NCI-H1694 treated with DMSO at 0.1 percent for 48 hours (cell line): ENCODE data around the gene FYN.

Source experiments
- DNase-seq: peaks from one replicate; lab custom pipeline; 2025; lab: John Stamatoyannopoulos, UW

The FYN gene

DNA sequence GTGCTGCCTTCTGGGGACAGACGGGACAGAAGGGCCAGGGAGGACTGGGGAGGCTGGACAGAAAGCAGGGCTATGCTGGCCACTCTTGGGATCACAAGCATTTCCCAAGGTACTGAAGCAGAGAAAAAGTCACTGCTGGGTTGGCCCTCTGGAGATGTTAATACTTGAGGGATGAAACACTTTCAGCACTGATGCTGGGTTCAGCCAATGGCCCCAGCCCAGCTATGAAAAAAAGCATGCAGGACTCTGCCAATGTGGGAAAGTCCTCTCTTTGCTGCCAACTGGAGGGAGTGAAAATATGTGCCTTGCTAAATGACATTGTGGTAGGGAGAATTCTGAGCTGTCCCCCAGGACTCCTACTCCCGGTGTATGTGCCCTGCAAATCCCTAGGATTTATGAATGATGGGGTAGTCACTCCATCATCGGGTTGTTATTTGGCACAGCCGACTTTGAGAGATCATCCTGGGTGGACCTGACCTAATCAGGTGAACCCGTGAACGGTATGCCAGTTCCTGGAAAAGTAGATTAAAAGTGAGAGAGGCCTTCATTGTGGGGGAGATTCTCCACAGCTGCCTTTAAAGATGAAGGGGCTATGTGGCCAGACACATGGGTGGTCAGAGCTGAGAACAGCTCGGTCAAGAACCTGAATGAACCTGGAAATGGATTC lies 147.7 kb downstream of the FYN start:
- no peak for DNase-seq

DNA sequence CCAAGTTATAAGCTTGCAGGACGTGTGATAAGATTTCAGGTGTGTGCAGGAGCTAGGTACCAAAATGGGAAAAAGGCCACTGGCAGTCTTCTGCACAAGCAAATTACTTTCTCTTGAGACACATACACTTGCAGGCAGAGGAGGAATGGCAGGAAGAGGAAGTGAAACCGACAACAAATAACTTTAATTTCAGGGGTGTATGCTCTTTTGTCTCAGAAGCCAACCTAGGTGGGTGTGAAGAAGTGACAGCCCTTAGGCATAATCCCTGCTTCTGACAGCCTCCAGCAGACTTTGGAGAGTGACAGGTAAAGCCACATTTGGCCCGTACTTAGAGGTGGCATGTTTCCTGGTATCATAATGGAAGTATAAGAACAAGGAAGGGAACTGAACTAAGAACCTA lies 148.7 kb downstream of the FYN start:
- DNase-seq: no peak

DNA sequence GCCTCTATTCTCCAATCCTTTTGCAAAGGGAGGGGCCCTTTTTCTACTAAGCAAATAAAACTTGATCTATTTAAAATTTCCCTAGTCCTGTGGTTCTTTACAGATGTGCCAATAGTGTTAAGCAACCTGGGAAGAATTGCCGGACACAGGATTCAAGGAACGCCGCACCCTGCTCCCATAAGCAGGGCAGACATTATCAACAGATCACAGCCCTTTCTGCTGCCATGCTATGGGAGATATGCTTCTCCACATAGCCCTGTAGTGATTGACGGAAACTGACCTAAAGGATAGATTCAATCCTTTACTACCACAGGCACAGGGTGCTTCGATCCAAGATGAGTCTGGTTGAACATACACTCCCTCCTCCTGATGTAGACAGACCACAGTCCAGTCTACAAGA lies 149.2 kb downstream of the FYN start:
- DNase-seq: no peak

DNA sequence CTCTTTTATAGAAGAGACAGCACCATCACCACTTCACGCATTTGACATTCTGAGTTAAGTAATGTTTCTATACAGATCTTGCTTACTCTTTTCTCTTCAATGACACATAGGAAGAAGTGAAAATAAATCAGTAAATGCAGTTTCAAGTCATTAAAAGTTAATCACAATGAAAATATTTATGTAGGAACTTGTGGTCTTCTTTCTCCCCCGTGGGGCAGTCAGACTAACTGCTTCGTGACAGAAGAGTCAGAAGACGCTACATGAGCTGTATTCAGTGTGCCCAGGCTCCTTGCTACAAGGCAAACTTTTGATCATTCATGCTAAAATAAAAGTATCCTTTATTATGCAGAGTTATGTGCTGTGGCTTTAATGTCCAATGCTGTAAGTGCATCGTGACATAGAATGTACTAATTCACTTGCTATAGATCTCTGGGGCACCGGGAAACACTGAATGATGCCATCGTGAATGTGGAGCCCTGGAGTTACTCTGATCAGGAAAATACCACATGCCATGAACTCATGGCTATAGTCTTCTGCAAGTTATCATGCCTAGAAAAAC lies 149.8 kb downstream of the FYN start:
- no peak for DNase-seq

DNA sequence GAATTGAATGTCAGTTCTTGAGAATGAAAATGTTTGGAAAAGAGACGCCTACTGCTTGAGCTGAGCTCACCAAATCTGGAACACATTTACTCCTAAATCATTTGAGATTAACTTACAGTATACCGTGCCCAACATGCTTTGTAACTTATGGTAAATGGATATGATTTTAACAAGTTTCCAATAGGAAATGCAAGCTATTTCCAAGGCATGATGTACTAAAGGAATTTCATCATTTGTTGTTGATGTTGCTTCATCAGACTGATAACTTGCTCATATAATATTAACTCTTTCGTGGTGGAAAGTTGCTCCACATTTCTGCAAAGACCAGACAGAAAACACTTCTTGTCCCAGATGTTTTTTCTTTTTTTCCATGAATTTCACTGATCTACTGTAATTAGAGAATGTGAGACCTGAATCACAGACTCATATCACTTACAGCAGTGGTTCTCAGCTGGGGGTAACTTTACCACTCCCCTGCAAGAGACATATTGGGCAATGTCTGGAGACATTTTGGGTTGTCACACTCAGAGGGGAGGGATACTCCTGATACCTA lies 151.0 kb downstream of the FYN start:
- DNase-seq: no peak

DNA sequence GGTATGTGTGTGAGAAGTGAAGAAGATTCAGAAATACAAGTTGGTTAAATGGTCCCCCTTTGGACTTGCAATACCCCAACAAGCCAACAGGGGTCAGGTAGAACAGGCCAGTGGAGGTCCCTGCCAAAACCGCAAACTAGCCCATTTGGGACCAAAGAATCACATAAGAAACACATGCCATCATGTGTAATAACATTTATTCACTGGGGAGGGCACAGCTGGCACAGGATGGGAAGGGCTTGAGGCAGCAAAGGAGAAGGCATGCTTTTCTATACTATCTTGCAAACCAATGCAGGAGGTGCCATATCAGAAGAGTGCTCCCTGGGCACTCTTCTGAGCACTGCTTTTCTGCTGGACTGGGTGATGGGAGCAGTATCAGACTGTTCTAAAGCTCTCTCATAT lies 151.5 kb downstream of the FYN start:
- no peak for DNase-seq

DNA sequence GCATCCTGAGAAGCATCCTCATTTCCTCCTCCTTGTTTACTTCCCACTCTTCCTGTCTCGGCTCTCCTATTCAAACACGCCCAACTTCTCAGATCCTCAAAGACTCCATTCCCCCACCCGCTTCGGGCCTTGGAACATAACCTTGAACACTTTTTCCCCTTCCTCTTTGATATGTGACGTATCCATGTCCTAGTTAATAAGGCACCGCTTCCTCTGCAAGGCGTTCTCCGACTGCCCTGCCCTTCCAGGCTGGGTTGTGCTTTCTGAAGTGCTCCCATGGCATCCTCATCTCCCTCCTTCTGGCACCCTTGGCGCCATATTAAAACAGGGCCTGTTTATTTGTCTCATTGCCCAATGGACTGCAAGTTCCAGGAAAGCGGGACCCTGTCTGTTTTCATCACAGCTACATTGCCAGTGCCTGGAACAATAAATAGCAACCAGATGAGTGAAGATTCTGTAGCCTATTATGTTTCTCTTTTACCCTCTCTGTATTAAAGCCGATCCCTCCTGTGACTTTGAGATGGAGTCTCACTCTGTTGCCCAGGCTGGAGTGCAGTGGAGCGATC lies 152.2 kb downstream of the FYN start:
- no peak for DNase-seq

DNA sequence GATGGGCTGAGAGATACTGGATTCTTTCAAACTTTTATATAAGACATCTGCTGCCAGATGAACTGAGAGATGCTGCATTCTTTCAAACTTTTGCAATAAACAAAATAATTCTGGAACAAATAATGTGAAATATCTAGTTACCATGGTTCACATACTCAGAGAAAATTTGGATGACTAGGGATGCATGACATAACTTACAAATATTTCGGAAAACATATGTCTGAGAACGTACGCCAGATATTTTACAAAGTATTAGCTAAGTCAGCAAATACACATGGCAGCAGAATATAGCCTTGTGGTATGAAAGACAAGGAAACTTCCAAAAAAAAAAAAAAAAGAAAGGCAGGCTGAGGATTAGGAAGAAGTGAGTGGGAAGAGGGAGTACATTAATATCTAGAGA lies 154.3 kb downstream of the FYN start:
- no peak for DNase-seq

DNA sequence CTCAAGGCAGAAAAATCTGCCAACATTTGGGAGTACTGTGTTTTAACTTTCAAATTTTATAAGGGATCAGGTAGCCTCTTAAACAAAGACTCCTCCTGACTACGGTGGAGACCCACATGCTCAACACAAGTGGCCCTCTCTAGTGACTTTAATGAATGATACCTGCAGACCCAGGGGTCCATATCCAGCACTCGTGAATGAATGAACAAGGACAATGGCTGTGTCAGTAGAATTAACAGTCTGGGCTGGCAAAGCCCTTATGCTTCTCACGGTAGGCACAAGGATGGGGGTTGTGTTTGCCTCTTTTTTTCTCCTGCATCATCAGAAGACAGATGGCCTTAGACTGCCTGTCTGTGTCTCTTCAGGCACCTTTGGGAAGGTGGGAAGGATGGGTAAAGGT lies 154.9 kb downstream of the FYN start:
- no peak for DNase-seq

DNA sequence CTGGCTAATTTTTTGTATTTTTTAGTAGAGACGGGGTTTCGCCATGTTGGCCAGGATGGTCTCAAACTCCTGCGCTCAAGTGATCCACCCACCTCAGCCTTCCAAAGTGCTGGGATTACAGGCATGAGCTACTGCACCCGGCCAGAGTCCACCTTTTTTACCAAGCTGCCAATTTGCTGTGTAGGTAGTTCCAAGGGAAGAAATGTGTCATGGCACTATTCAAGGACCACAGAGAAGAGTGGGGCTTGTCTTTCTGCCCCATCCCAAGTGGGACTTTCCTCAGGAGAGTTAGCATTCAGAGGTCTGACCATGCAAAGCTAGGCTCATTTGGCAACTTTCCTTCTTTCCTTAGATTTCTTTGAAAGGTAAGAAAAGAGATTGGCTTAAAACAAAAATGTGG lies 155.6 kb downstream of the FYN start:
- no peak for DNase-seq

DNA sequence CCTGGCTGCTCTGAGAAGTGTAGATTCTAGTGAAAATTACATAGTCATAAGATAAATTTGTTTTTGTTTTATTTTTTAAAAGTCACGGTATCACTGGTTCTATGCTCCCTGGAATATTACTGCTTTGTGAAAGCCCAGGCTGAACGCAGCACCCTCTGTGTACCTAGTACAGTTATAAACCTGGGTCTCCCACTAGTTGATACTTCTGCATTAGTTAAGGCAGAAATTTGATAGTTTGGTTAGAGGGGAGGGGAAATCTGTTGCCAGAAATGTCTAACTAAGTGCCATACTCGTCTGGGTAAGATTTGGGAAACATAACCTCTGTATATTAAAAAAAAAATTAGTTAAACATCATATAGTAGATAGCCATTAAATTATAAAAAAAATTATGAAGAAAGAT lies 156.9 kb downstream of the FYN start:
- no peak for DNase-seq

DNA sequence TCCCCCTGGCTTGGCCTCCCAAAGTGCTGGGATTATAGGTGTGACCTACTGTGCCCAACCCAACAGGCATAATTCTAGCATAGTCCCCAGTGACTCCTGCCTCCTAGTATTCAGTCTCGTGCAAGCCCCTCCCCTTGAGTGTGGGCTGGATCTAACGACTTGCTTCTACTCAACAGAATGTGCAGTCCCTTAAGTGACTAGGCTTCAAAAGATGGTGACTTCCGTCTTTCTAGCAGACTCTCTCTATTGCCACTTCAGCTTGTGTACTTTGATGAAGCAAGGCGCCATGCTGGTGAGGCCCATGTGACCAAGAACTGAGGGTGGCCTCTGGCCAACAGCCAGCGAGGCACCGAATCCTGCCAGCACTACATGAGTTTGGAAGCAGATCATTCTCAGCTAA lies 157.9 kb downstream of the FYN start:
- no peak for DNase-seq

DNA sequence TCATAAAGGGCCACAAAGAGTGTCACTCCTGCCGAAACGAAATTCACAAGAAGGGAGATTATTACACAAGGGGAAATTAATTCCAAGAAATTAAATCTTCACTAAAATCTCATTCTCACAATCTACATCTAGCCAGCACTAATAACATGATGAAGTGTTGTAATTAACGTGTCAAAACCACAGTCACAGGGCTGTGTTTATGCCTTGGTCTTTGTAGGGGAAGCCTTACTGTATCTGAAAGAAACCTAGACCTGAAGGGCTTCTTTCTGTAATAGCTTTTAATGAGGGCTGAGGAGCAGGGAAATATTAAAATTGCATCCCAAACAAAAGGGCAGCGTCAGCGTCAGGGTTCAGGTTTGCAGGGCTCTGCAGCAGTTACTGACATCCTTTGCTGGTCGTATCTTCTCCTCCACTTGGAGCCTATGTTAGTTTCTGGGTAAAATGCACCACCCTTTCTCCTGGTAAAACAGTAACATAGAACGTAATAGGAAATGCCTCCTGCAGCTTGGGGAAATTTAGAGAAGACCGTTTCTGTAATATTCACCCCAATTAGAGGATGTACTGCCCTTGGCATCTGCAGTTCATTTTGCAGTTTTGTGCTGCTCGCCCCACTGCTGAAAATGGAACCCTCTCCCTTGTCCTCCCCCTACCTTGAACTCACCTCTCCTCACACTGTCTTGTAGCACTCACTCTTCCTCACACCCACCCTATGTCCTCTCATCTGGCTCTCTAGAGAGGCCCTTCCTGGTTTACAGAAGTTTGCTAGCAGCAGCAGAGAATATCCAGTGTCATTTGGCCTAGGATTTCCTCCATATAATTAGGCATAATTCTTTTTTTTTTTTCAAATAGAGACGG lies 158.6 kb downstream of the FYN start:
- DNase-seq: no peak

DNA sequence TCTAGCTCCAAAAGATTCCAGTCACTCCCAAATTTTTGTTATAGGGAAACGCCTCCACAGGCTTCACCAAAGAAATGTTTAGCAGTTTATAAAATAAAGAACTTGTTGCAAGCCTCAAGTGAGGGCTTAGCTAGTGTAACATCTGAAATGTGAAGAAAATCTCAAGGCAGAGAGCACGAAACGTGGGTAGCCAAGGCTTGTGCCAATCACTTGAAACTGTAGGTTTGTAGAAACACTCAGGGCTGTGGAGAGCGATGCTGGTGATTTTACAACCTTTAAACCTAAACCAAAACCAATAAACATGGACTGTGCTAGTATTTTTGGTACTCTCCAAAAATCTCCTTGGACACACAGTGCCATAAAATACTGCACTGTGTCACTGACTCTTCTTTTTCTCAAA lies 159.4 kb downstream of the FYN start:
- DNase-seq: no peak

DNA sequence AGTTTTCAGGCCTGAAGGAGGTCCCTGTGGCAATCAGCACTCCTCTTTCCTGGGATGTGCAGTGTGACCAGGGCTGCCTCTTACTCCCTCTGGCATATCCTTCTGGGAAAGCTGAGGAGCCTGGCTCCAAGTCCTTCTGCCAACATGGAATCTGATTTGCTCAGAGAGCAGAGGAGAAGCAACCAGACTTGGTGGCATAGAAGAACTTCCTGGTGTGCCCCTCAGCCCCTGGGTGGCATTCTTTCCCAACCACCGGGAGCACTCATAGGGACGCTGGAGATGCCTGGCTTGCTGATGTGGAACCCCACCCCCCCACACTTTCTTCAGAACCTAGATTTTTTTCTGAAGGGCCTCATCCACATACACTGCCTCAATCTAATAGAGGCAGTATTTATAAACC lies 160.0 kb downstream of the FYN start:
- no peak for DNase-seq

DNA sequence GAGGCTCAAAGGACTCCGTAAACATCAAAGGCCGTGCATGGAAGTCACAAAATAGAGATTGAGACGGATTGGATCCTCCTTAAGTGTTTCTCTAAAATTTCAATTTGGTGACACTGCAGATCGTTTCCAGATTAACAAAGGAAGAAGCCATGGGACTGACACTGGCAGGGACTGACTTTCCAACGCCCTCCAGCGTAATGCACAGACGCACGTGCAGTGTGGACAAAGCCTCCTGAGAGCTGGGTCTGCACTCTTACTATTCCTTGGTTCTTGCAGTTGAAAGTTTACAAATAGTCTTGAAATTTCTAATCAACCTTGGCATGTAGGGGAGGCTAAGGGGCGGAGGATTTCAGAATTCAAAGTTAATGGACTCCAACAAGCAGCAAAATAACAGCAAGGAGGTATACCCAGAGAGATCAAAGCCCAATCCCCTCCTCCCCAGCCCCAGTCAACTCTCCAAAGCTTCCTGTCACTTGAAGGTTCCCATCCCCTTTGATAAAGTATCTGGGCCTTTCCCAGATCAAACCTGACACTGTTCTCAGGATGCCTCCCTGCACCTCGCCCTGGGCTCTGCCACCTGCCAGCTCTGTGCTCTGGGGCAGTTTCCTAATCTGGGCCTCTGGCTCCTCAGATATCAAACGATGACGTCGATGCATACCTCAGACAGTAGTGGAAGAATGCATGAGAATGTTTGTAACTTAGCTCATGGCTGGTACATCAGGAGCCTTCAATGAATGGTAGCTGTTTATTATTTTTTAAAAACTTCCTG lies 161.1 kb downstream of the FYN start:
- no peak for DNase-seq

DNA sequence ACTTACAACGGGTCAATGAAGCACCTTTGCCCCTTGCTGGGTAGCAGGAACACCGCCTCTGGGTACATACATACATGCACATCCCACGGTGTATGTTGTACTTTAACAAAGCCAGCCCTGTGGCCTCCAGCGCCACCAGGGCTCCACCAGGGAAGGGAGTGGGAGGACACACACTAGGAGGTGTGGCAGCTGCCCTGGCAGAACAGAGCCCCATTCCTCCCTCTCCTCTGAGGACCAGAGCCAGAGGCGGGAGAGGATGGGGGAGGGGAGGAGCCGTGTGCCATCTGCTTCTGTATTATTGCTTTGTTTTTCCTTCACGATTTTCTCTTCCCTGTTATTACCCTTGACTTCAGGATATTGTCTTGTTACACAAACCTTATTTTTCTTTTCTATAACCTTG lies 161.8 kb downstream of the FYN start:
- DNase-seq: peak; percentile 86

DNA sequence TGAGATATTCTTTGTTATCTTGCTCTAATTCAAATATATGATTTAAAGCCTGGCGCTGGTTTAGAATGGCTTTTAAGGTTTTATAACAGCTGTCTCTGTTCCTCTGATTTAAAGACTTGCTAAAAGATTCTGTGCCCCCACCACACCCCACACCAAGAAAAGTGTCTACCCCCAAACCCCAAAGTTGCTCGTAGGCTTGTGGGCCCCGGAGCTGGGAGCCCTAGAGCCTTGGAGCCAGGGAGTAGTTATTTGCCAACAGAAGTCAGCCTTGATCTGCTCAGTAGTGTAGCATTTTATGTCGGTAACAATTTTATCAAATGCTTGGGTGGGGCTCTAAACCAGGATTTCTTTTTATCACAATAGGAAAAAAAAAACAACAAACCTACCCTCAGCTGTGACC lies 162.3 kb downstream of the FYN start:
- peak; percentile 35 for DNase-seq

DNA sequence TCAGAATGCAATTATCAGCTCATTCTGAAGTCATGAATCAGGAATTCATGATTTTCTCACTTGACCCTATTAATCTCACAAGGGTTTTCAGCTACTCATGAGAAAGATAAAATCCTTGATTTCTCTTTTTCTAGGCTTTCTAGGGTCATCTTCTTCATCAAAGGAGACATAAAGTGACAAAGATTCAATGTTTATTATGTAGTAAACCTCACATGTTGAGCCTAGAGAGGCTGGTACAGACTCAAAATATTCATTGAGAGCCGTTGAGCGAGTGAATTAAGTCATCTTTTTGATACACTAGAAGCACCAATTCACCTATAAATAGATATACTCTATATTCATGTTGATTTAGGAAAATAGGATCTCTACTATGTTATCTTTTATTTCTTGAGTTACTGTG lies 162.8 kb downstream of the FYN start:
- peak; percentile 23 for DNase-seq

DNA sequence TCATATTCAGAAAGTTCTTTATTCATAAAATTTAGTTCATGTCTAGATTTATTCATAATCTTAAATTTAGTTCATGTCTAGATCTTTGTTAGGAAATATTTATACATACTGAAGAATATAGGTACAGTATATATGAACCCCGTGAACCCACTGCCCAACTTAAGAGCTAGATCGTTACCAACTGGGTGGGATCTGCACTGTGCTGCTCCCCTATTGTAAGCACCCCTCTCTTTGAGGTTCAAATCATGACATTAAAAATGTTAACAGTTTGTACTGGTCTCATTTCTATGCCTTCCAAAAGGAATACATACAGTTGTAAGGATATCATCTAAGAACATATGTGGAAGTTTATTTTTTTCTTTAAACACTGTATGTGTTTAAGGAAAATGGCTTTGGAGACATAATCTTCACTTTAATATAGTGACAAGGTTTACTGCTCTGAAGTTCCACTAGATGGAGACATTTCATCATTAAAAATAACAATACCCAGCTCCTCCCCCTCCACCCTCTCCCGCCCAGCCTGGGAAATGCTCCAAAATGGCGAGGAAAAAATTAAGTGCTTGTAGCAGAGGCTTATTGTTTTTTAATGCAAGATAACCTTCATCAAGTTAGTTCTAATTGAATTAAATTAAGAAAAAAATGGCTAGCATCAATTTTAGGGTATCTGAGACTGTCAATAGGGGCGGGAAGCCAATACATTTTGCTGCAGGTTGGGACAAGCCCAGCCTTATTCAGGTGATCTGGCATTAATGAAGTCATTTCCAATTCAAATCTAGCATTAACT lies 163.4 kb downstream of the FYN start:
- DNase-seq: peak; percentile 83

DNA sequence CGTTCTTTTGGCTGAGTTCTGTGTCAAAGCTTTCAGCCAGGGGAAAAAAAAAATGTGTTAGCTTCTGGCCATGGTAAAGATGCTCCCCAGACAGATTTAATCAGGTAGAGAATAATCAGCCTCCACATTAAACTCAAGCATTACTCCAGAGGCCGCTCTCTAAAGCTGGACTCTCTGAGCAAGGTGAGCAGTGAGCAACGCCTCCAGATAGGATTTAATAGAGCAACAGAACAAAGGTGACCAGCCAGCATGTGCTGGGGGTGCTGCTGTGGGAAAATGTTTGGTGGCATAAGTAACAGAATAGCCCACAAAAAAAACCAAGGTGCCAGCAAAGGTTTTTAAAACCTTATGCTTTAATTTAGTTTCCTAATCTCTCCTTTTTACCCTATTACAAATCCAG lies 164.1 kb downstream of the FYN start:
- DNase-seq: no peak
